ENCODE data around the gene ATCAY.

ATCAY gene

GRCh38 chr19:3902317-3902973, 22.0 kb downstream of the ATCAY start:
- H3K79me2 ChIP-seq (ENCODE audit: low read length), result no peaks in the 10 kb centered on the region
- H3K4me1 ChIP-seq (ENCODE audit: low read length), result peaks cover 4% of the 10 kb centered on the region
- no peaks in the 10 kb centered on the region for H3K27me3 ChIP-seq (ENCODE audit: low read depth, low read length)
- H3K27ac ChIP-seq (ENCODE audit: low read length), result no peak overlapping the region
- no peaks in the 10 kb centered on the region for H3K9me3 ChIP-seq (ENCODE audit: insufficient read depth, low read length)
- no peak overlapping the region for H3K4me3 ChIP-seq (ENCODE audit: low read length)
- no peaks in the 10 kb centered on the region for H3K36me3 ChIP-seq (replicated peaks; ENCODE audit: low read depth, low read length)
- no peak overlapping the region for H3K4me2 ChIP-seq (ENCODE audit: low read length)
- TF ChIP-seq, protein P1, sequence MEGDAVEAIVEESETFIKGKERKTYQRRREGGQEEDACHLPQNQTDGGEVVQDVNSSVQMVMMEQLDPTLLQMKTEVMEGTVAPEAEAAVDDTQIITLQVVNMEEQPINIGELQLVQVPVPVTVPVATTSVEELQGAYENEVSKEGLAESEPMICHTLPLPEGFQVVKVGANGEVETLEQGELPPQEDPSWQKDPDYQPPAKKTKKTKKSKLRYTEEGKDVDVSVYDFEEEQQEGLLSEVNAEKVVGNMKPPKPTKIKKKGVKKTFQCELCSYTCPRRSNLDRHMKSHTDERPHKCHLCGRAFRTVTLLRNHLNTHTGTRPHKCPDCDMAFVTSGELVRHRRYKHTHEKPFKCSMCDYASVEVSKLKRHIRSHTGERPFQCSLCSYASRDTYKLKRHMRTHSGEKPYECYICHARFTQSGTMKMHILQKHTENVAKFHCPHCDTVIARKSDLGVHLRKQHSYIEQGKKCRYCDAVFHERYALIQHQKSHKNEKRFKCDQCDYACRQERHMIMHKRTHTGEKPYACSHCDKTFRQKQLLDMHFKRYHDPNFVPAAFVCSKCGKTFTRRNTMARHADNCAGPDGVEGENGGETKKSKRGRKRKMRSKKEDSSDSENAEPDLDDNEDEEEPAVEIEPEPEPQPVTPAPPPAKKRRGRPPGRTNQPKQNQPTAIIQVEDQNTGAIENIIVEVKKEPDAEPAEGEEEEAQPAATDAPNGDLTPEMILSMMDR (IDR thresholded peaks at IDR 0.05; ENCODE audit: low read depth, low read length), result no peak
- no peak for TF ChIP-seq EZH2phosphoT487 (IDR thresholded peaks at IDR 0.05; ENCODE audit: low read depth)
- no peak overlapping the region for H3K9ac ChIP-seq (ENCODE audit: low read length)
- H2AFZ ChIP-seq (ENCODE audit: low read depth, low read length), result no peak overlapping the region
- no peaks in the 10 kb centered on the region for H4K20me1 ChIP-seq (ENCODE audit: insufficient read depth, low read length)

DNA sequence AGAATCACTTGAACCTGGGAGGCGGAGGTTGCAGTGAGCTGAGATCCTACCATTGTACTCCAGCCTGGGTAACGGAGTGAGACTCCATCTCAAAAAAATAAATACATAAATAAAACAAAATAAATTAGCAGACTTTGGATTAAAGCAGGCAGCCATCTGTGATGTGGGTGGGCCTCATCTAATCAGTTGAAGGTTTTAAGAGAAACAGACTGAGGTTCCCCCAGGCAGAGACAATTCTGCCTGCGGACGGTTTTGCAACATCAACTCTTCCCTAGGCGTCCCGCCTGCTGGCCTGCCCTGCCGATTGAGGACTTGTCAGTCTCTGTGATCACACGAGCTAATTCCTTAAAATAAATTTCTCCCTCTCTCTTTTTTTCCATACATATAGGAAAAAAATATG, 23.7 kb downstream of the ATCAY start:
- H3K4me1 ChIP-seq (ENCODE audit: low read length), result peaks cover 4% of the 10 kb centered on the region
- no peak for TF ChIP-seq EZH2phosphoT487 (IDR thresholded peaks at IDR 0.05; ENCODE audit: low read depth)
- TF ChIP-seq, protein P1 (IDR thresholded peaks at IDR 0.05; ENCODE audit: low read depth, low read length), result no peak
- no peaks in the 10 kb centered on the region for H3K27me3 ChIP-seq (ENCODE audit: low read depth, low read length)
- H3K9me3 ChIP-seq (ENCODE audit: insufficient read depth, low read length), result no peaks in the 10 kb centered on the region
- H2AFZ ChIP-seq (ENCODE audit: low read depth, low read length), result no peak overlapping the region
- H3K36me3 ChIP-seq (replicated peaks; ENCODE audit: low read depth, low read length), result no peaks in the 10 kb centered on the region
- no peak overlapping the region for H3K4me3 ChIP-seq (ENCODE audit: low read length)
- no peak overlapping the region for H3K27ac ChIP-seq (ENCODE audit: low read length)
- no peaks in the 10 kb centered on the region for H3K79me2 ChIP-seq (ENCODE audit: low read length)
- no peak overlapping the region for H3K9ac ChIP-seq (ENCODE audit: low read length)
- no peak overlapping the region for H3K4me2 ChIP-seq (ENCODE audit: low read length)
- no peaks in the 10 kb centered on the region for H4K20me1 ChIP-seq (ENCODE audit: insufficient read depth, low read length)

DNA sequence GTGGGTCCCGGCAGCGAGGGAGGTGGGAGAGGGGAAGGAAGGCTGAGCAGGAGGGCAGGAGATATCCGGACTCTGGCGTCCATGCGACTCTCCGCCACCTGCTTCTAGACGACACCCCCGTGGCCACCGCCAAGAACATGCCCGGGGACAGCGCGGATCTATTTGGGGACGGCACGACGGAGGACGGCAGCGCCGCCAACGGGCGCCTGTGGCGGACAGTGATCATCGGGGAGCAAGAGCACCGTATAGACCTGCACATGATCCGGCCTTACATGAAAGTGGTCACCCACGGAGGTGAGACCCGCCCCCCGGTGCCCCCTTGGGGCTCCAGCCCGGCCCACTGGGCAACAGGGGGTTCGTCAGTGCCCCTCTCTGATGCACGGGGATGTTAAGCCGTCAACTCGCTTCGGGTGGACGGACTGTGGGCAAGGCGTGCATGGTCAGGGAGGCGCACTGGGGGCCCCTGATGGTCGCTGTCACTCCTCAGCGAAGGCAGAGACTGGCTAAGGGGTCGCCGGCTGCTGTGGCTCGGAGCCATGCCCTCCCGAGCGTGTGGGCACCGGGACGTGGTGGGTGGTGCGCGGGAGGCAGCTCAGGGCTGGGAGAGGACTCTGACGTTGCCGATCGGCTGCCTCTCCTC, 27.3 kb downstream of the ATCAY start:
- Histone ChIP-seq H3K9ac (ENCODE audit: low read length) (no peak overlapping the region), H3K4me1 (ENCODE audit: low read length) (peaks cover 4% of the 10 kb centered on the region), H4K20me1 (ENCODE audit: insufficient read depth, low read length) (no peaks in the 10 kb centered on the region), H3K27me3 (ENCODE audit: low read depth, low read length) (no peaks in the 10 kb centered on the region), H3K79me2 (ENCODE audit: low read length) (no peaks in the 10 kb centered on the region), H3K4me3 (ENCODE audit: low read length) (no peak overlapping the region), H2AFZ (ENCODE audit: low read depth, low read length) (no peak overlapping the region), H3K9me3 (ENCODE audit: insufficient read depth, low read length) (peaks cover 5% of the 10 kb centered on the region; the same call in 1 of the 2 replicates), H3K36me3 (replicated peaks; ENCODE audit: low read depth, low read length) (no peaks in the 10 kb centered on the region), H3K27ac (ENCODE audit: low read length) (no peak overlapping the region), H3K4me2 (ENCODE audit: low read length) (no peak overlapping the region)
- TF ChIP-seq EZH2phosphoT487 (IDR thresholded peaks at IDR 0.05; ENCODE audit: low read depth), result no peak
- TF ChIP-seq, protein P1 (IDR thresholded peaks at IDR 0.05; ENCODE audit: low read depth, low read length), result no peak

- TF ChIP-seq, protein P1 (IDR thresholded peaks at IDR 0.05; ENCODE audit: low read depth, low read length), result no peak
- Histone ChIP-seq H3K4me3 (ENCODE audit: low read length) (no peak overlapping the region), H2AFZ (ENCODE audit: low read depth, low read length) (no peak overlapping the region), H3K36me3 (replicated peaks; ENCODE audit: low read depth, low read length) (no peaks in the 10 kb centered on the region), H3K9ac (ENCODE audit: low read length) (no peak overlapping the region), H3K27ac (ENCODE audit: low read length) (no peak overlapping the region), H3K4me1 (ENCODE audit: low read length) (peaks cover 4% of the 10 kb centered on the region), H3K79me2 (ENCODE audit: low read length) (no peaks in the 10 kb centered on the region), H4K20me1 (ENCODE audit: insufficient read depth, low read length) (no peaks in the 10 kb centered on the region), H3K27me3 (ENCODE audit: low read depth, low read length) (no peaks in the 10 kb centered on the region), H3K4me2 (ENCODE audit: low read length) (no peak overlapping the region), H3K9me3 (ENCODE audit: insufficient read depth, low read length) (peaks cover 5% of the 10 kb centered on the region; the same call in 1 of the 2 replicates)
Observed at GRCh38 chr19:3908266-3909054, 28.0 kb downstream of the ATCAY start.

All from OCI-LY3 (cell line).